CD4-positive, alpha-beta T cell treated with Interleukin-15 for 4 hours (primary cell): ENCODE data around the gene KRTAP5-4.
"Not testable (repeated sequence)": the region's sequence is repeated elsewhere in the genome, so short reads cannot be mapped to it uniquely, and the experiment has no call there.

Experiments
- DNase-seq: peaks from one replicate; pipeline ENCODE4 v3.0.0-alpha.2; 2020; ENCODE audit warnings: low spot score

KRTAP5-4 gene, protein sequence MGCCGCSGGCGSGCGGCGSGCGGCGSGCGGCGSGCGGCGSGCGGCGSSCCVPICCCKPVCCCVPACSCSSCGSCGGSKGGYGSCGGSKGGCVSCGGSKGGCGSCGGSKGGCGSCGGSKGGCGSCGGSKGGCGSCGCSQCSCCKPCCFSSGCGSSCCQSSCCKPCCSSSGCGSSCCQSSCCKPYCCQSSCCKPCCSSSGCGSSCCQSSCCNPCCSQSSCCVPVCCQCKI

GRCh38 chr11:1622086-1622485 is at the start of gene KRTAP5-4:
Gene KRTAP5-4 (minus strand): TSS chr11:1622138. CDS start chr11:1622093, 45 bp downstream.
- DNase-seq = no peak

DNA sequence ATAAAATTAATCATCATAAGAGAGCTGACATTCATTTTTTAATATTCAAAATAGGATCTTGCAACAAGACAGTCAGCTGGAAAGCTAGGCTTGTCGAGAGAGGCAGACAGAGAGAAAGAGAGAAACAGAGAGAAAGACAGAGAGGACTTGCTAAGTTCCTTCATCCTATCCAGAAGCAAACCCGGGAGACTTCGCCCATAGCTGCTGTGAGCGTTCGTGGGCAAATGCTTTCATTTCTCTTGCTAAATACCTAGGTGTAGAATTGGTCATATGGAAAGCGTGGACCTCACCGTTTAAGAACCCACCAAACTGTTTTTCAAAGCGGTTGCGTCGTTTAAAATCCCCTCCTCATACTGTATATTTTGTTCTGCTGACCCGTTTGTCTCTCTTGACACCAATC is 49.7 kb upstream of the KRTAP5-4 start:
- no peak for DNase-seq

DNA sequence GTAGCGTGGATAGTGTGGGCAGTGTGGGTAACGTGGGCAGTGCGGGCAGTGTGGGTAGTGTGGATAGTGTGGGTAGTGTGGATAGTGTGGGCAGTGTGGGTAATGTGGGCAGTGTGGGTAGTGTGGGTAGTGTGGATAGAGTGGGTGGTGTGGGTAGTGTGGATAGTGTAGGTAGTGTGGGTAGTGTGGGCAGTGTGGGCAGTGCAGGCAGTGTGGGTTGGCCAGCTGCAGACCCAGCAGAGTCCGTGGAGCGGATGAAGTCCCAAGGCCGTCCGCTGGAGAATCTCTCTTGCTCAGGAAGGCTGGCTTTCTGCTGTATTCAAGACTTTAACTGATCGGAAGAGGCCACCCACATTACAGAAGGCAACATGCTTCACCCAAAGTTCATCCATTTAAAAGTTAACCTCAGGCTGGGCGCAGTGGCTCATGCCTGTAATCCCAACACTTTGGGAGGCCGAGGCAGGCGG is 49.0 kb upstream of the KRTAP5-4 start:
- DNase-seq = no peak

DNA sequence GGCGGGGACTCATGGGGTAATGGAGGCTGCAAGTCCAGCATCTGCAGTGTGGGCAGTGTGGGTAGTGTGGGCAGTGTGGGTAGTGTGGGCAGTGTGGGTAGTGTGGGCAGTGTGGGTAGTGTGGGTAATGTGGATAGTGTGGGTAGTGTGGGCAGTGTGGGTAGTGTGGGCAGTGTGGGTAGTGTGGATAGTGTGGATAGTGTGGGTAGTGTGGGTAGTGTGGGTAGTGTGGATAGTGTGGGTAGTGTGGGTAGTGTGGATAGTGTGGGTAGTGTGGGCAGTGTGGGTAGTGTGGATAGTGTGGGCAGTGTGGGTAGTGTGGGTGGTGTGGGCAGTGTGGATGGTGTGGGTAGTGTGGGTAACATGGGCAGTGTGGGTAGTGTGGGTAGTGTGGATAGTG is 48.5 kb upstream of the KRTAP5-4 start:
- DNase-seq = not testable (repeated sequence)

DNA sequence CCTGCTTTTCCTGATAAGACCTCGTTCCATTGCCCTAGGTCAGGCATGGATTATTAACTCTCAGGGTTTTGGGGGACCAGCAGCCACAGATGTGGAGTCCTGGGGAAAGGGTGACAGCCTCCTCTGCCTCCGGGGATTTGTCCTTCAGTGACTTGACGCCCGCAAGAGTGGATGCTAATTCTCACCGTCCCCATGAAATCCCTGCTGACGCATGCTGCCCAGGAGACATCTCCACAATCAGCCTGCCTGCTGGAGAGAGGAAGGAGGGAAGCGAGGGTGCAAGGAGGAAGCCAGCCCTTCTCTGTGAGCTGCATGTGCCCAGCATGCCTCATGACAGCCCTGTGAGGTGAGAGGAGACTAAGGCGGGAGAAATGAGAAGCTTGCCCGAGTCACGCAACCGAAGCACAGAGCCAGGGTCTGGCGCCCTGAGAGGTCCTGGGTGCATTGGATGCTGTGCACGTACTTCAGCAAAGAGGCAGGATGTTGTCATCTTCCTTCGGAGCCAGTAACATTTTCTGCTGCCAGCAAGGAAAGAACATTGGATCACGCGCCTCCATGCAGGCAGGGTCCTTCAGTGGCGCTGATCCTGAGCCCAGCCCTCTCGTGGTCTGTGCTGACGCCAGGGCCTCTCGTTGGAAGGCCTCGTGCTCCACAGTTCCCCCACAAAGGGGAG is 47.7 kb upstream of the KRTAP5-4 start:
- DNase-seq = no peak

- DNase-seq = no peak
Observed at GRCh38 chr11:1668911-1669473, 47.1 kb upstream of the KRTAP5-4 start.

DNA sequence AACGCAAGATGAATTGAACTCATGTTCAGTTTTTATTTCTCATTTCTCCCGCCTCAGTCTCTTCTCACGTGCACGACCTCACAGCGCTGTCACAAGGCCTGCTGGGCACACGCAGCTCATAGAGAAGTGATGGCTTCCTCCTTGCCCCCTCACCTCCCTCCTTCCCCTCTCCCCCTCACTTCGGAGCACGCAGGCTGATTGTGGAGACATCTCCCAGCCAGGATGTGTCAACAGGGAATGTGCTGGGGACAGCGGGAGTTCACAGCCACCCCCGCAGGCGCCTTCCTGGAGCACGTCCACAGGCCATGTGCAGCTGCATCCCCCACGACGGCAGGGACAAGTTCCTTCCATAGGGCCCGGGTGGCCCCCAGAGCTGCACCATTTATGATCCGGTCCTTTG is 46.0 kb upstream of the KRTAP5-4 start:
- no peak for DNase-seq

- DNase-seq = no peak
Observed at GRCh38 chr11:1667121-1667850, 45.3 kb upstream of the KRTAP5-4 start.

DNA sequence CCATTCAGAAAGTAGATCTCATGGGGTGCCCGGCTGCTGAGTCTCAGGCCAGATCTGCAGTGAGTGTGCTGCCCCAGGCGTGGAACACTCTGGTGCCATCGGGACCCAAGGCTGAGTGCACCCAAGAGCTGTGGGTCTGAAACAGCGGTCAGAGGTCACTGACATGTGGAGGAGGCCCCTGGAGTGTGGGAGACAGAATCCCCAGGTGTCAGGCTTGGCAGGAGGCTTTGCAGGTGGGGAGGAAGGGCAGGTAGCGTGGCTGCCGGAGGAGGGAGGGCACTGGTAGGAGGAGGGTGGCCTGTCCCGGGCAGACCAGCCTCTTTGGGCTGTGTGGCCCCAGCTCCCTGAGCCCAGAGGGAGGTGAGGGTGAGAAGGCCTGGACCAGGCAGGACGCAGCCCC is 43.4 kb upstream of the KRTAP5-4 start:
- DNase-seq = no peak

GRCh38 chr11:1662699-1663283 is 40.9 kb upstream of the KRTAP5-4 start:
- not testable (repeated sequence) for DNase-seq

- not testable (repeated sequence) for DNase-seq
Observed at GRCh38 chr11:1661454-1662269, 39.7 kb upstream of the KRTAP5-4 start.

DNA sequence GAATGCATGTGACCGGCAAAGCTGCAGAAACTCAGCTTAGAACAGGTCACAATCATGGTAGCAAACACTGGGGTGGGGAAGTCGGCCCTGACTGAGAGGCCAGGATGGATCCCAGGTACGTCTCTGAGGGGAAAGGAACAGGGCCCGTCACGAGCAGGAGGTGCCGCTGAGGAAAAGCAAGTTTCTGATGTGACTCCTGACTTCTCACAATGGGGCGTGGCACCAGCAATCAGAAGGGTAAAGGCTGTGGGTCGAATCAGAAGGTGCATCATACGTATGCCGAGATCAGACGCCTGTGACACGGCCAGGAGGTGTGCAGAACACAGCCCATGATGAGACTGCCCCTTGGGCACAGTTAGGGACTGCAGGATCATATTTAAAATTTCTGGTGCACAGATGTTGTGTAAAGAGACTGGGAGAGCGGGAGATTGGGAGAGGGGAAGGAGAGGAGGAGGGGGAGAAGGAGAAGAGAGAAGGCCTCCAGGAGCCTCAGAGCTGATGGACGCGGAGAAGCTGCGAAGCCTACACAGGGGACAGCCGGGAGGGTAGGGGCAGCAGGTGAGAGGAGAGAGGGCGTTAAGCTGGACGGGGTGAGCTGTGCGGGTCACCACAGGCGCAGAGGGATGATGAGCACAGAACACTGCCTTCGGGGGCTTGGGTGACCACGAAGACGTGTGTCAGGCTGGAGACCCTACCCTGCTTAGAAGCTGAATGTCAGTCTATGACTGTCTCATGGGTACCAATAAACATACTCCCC is 38.4 kb upstream of the KRTAP5-4 start:
- no peak for DNase-seq

DNA sequence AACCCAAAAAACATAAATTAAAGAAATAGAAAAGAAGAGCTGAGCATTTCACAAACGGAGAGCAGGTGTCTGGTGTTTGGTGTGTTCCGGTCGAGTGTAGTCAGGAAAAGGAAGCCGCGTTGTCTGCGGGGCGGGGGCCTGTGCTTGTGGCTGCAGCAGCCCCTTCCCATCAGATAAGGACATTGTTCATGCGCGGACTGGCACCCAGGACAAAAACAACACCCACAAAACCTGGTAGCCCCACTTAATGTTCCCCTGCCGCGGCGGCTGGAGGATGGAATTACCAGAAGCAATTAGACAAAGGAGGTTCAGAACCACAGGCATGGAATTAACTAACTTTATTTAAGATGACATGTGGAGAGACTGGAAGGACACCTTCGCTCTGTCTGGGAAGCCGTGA is 37.6 kb upstream of the KRTAP5-4 start:
- DNase-seq = no peak

DNA sequence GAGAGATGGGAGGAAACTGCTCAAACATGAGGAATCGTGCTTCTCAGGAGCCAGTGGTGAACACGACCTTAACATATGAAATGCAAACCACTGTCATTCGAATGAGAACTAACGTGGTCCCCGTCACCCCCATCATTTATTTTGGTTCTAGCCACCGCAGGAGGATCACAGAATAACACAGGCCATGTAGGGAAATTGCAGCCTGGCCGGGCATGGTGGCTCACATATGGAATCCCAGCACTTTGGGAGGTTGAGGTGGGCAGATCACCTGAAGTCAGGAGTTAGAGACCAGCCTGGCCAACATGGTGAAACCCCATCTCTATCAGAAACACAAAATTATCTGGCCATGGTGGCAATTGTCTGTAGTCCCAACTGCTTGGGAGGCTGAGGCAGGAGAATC is 34.7 kb upstream of the KRTAP5-4 start:
- no peak for DNase-seq

GRCh38 chr11:1656061-1656441 is 34.1 kb upstream of the KRTAP5-4 start:
- no peak for DNase-seq

DNA sequence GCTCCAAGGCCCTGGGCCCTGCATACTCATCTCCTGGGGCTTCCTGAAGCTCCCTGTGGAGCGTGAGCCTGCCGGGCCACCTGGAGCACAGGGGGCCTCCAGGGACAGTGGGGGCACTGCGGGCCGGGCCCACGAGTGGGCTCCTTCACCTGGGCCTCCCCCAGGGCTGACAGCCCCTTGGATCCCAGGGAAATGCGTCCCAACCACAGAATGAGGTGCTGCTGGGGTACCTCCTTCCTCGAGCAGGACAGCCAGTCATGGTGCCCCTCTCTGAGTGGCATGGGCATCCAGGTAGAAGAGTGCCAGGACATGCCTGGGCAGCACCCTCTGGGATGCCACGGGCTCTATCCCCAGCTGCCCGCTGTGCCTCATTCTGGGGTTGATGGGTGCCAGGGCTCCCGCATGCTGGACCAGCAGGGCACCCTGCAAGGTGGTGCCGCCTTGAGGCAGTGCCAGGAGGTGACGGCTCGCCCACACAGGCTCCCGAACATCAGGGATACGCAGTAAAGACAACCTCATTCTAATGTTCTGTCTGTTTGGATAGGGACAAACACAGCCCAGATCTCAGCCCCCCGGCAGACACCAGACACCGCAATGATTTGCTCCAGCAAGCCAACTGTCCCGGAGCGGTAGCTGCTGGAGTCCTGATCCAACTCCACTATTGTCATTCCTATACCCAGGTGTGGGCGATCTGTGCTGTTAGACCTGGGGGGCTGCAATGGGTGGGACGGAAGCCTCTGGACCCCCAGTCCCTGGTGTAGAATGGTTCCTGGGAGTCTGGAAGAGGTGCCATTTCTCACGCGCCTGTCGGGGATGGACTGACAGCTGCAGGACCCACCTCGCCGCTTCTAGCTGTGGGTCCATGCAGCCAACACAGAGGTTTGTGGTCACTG is 33.5 kb upstream of the KRTAP5-4 start:
- no peak for DNase-seq

GRCh38 chr11:1654388-1655167 is 32.6 kb upstream of the KRTAP5-4 start:
- no peak for DNase-seq

DNA sequence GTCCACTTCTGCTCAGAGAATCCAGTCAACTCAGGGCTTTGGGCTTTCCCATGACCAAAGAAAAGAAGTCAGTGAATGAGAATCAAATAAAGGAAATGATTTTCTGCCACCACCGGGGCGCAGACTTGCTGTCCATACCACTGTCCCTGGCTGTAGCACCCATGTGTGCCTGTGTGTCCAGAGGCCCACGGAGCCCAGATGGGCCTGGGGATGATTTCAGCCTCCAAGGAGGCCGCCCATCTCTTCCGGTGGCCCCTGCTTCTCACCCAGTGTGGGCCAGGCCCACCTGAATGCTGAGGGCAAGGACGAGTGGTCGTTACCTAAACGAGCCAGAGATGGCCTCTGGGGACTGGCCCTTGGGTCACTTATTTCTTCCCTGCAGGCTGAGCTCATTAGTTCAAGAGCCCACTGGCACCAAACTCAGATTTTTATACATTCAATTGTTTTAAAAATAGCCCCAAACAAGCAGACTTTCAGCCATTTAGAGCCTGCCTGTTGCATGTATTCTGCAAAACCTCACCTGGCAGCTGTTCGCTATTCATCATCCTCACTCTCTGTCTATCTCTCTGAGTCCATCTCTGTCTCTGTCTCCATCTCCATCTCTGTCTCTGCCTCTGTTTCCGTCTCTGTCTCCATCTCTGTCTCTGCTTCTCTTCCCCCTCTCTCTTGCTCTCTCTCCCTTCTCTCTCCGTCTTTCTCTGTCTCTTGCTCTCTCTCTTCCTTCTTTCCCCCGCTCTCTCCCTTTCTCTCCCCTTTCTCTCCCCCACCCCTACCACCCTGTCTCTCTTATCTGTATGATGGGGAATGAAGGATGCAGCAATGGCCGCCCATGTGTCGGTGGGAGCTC is 31.8 kb upstream of the KRTAP5-4 start:
- DNase-seq = no peak
